K562 (cell line): Measurements from ENCODE around the gene RSPH1. TPM values are rescaled to one million over a fixed set of nuclear protein-coding genes. Genes with fewer than 3 reads are reported as not detected.

ENCODE experiments used
- ATAC-seq: fragments of 200-7000 bp; cut with Tn5 transposase; 3 replicates; pipeline ENCODE4 v1.9.1; 2020; ENCODE audit warnings: moderate library complexity
- BruUV-seq: library from RNA; stranded (reverse); fragments of 400-500 nt; replicated peaks from 2 replicates; lab custom pipeline; 2021; lab: Mats Ljungman, UMichigan
- CTCF ChIA-PET: fragments of 300-600 bp; formaldehyde crosslinking; extraction: SDS; loops from one replicate; lab custom pipeline; 2021; ENCODE audit warnings: low intra/inter-chr PET ratio; lab: Yijun Ruan, JAX
- POLR2A ChIA-PET: fragments of 300-600, 350-650 bp; sonication (Branson Sonifier 250); formaldehyde crosslinking; extraction: SDS; loops from one replicate; lab custom pipeline; 2021; ENCODE audit warnings: antibody characterized with exemption, inconsistent platforms; lab: Yijun Ruan, JAX
- DNase-seq, 4 experiments: peaks; one replicate each; pipeline versions ENCODE4 v3.0.0 to v3.0.0-alpha.2; 2011 to 2018; ENCODE audit warnings: low spot score in 3 of 4, mixed read lengths in 3 of 4; ENCODE audit errors: extremely low read depth in 1 of 4
- FAIRE-seq: peaks from 2 replicates; lab custom pipeline; 2011; peaks lifted over from hg19 to GRCh38; lab: Jason Lieb, UNC
- H2AFZ ChIP-seq: 2 replicates; pipeline ENCODE4 v1.6.0; 2011; ENCODE audit warnings: low read depth, low read length, control low read depth, inconsistent platforms
- H3K27ac ChIP-seq: fragments of 200-600 bp; 3 replicates; pipeline ENCODE4 v1.8.0; 2011; ENCODE audit warnings: low read depth, mild to moderate bottlenecking, control low read depth, inconsistent platforms, low read length, moderate library complexity, mixed read lengths; ENCODE audit errors: extremely low read depth
- H3K27me3 ChIP-seq, 2 experiments: fragments of 300-600 bp in 1 of 2; 2 replicates in 1 of 2; 3 replicates in 1 of 2; pipeline versions ENCODE4 v1.6.0 to v1.8.0; 2011; ENCODE audit warnings: inconsistent platforms in 2 of 2, low read length in 2 of 2, mild to moderate bottlenecking in 1 of 2, mixed read lengths in 1 of 2, moderate library complexity in 1 of 2; ENCODE audit not compliant: control insufficient read depth in 2 of 2, insufficient read depth in 2 of 2
- H3K36me3 ChIP-seq: fragments of 300-600 bp; 3 replicates; pipeline ENCODE4 v1.8.0; 2011; ENCODE audit warnings: mild to moderate bottlenecking, low read length, inconsistent platforms; ENCODE audit not compliant: control insufficient read depth, insufficient read depth
- H3K4me1 ChIP-seq, 2 experiments: fragments of 200-600 bp in 1 of 2; replicated peaks in 1 of 2; 2 replicates in 1 of 2; 3 replicates in 1 of 2; pipeline versions ENCODE4 v1.5.1 to v1.8.0; 2011; ENCODE audit warnings: inconsistent platforms in 2 of 2, low read length in 2 of 2, mild to moderate bottlenecking in 1 of 2, mixed read lengths in 1 of 2, moderate library complexity in 1 of 2; ENCODE audit not compliant: control insufficient read depth in 2 of 2, insufficient read depth in 2 of 2
- H3K4me2 ChIP-seq: 2 replicates; pipeline ENCODE4 v1.6.1; 2011; ENCODE audit warnings: low read length, control low read depth, inconsistent platforms, mixed read lengths; ENCODE audit not compliant: insufficient read depth
- H3K4me3 ChIP-seq: fragments of 200-600 bp; sonication (generic), shearing (Covaris generic); 2 replicates; pipeline ENCODE4 v1.5.1; 2016; ENCODE audit warnings: control low read depth, inconsistent platforms
- H3K79me2 ChIP-seq: fragments of 200-600 bp; 3 replicates; pipeline ENCODE4 v1.8.0; 2011; ENCODE audit warnings: low read length, inconsistent platforms; ENCODE audit not compliant: control insufficient read depth, insufficient read depth
- H3K9ac ChIP-seq, 2 experiments: 2 replicates each; pipeline versions ENCODE4 v1.6.0 to v1.6.1; 2011; ENCODE audit warnings: low read depth in 2 of 2, low read length in 2 of 2, control low read depth in 1 of 2, inconsistent platforms in 1 of 2, mild to moderate bottlenecking in 1 of 2, mixed read lengths in 1 of 2; ENCODE audit not compliant: insufficient read depth in 1 of 2
- H3K9me1 ChIP-seq: one replicate; pipeline ENCODE4 v1.6.0; 2011; ENCODE audit warnings: inconsistent platforms, mild to moderate bottlenecking, low read length, moderate library complexity; ENCODE audit not compliant: control insufficient read depth, insufficient read depth
- H3K9me3 ChIP-seq: replicated peaks from 2 replicates; pipeline ENCODE4 v1.5.1; 2011; ENCODE audit warnings: low read depth, low read length, inconsistent platforms; ENCODE audit not compliant: control insufficient read depth, insufficient read depth
- H4K20me1 ChIP-seq: replicated peaks from 2 replicates; pipeline ENCODE4 v1.6.1; 2011; ENCODE audit warnings: low read length, inconsistent platforms, mixed read lengths; ENCODE audit not compliant: control insufficient read depth, insufficient read depth
- BHLHE40 ChIP-seq: IDR thresholded peaks from 2 replicates; pipeline ENCODE4 v1.6.1; 2011; ENCODE audit warnings: low read length, improper control_type of control experiment
- CBFB ChIP-seq: sonication (generic); formaldehyde crosslinking; IDR thresholded peaks from 2 replicates; pipeline ENCODE4 v1.4.0; 2020; ENCODE audit warnings: mild to moderate bottlenecking, missing genetic modification reagents
- EGR1 ChIP-seq: fragments of 450-650 bp; conservative IDR thresholded peaks from 2 replicates; pipeline ENCODE4 v1.6.1; 2017; ENCODE audit warnings: mild to moderate bottlenecking
- GATAD2A ChIP-seq: fragments of 450-650 bp; IDR thresholded peaks from 2 replicates; pipeline ENCODE4 v1.6.1; 2017
- PHB2 ChIP-seq: fragments of 450-650 bp; IDR thresholded peaks from 2 replicates; pipeline ENCODE4 v1.6.1; 2017; ENCODE audit warnings: low read depth
- SMAD2 ChIP-seq: fragments of 150-350 bp; IDR thresholded peaks from 2 replicates; pipeline ENCODE4 v1.6.1; 2014; ENCODE audit warnings: low read depth, mild to moderate bottlenecking, low read length
- SPI1 ChIP-seq: IDR thresholded peaks from 2 replicates; pipeline ENCODE4 v1.6.1; 2011; ENCODE audit warnings: low read depth, low read length, control low read depth, borderline replicate concordance
- SRF ChIP-seq, 2 experiments: fragments of 250-450, 450-650 bp in 1 of 2; sonication (Bioruptor Pico) in 1 of 2; sonication (generic) in 1 of 2; formaldehyde crosslinking; IDR thresholded peaks; 2 replicates each; pipeline versions ENCODE4 v1.5.0 to v1.5.1; 2020 to 2022; ENCODE audit warnings: mild to moderate bottlenecking in 1 of 2, missing genetic modification reagents in 1 of 2
- ZBTB7A ChIP-seq: IDR thresholded peaks from 2 replicates; pipeline ENCODE4 v1.6.1; 2011; ENCODE audit warnings: low read depth, mild to moderate bottlenecking, low read length, moderate library complexity, borderline replicate concordance; ENCODE audit not compliant: control insufficient read depth
- ZNF584 ChIP-seq: fragments of 200-800 bp; sonication (Bioruptor generic); IDR thresholded peaks from 2 replicates; pipeline ENCODE4 v1.6.1; 2016; ENCODE audit warnings: low read depth, mild to moderate bottlenecking, missing genetic modification characterization, missing compliant biosample characterization
- ZNF778 ChIP-seq: fragments of 450-650 bp; formaldehyde crosslinking; IDR thresholded peaks from 2 replicates; pipeline ENCODE4 v1.4.0; 2020; ENCODE audit warnings: mild to moderate bottlenecking, moderate library complexity
- WGBS: fragments of 100-300 bp; shearing (Covaris generic); methylation state at CpG from one replicate; pipeline ENCODE4 v1.1.6; 2016; ENCODE audit warnings: low coverage, mixed read lengths; ENCODE audit not compliant: insufficient coverage; ENCODE audit errors: missing lambda C conversion rate; 5-methylcytosine and 5-hydroxymethylcytosine counted together
- in situ Hi-C: fragments of 300-500 bp; cut with MboI; formaldehyde crosslinking; loops from 4 replicates; pipeline ENCODE4 v1.15.0; 2018; ENCODE audit warnings: inconsistent platforms, mixed read lengths
- intact Hi-C: fragments of 100-400 bp; cut with micrococcal nuclease; formaldehyde crosslinking; loops from 2 replicates; pipeline ENCODE4 v1.14.2; 2022
- polyA plus RNA-seq, 8 experiments: library from polyadenylated mRNA; depleted of rRNA in 4 of 8; stranded (reverse) in 5 of 8; unstranded in 3 of 8; fragments of >200 nt; fragmentation: Nextera tagmentation in 2 of 8; fragmentation: Illumina TruSeq in 1 of 8; extraction: Ambion mirVana in 2 of 8; extraction: Trizol in 1 of 8; gene quantifications; 2 replicates each; pipeline versions ENCODE4 v1.2.1 to v1.2.3, GENCODE V29; 2011 to 2014; ENCODE audit warnings: inconsistent platforms in 1 of 8, missing spikeins in 1 of 8
- total RNA-seq, 7 experiments: library from RNA; depleted of rRNA in 6 of 7; stranded (reverse); fragments of >200 nt in 6 of 7; fragmentation: Illumina TruSeq in 2 of 7; extraction: Trizol in 2 of 7; gene quantifications; 2 replicates each; pipeline versions ENCODE4 v1.2.1 to v1.2.3, GENCODE V29; 2011 to 2021; ENCODE audit warnings: low replicate concordance in 1 of 7
- TF ChIP-seq, protein P1 (sequence below), 2 experiments: fragments of 450-650 bp in 1 of 2; sonication (generic) in 1 of 2; formaldehyde crosslinking in 1 of 2; IDR thresholded peaks in 1 of 2; conservative IDR thresholded peaks in 1 of 2; 2 replicates each; pipeline versions ENCODE4 v1.6.1 to v1.8.1; 2016 to 2023; ENCODE audit warnings: mild to moderate bottlenecking in 2 of 2, moderate library complexity in 2 of 2, inconsistent platforms in 1 of 2, missing genetic modification reagents in 1 of 2

RSPH1 gene
- total and polyA plus RNA-seq, 9 of the 15 experiments (the other 6 are each of a cell fraction or from before 2014, with no cell fraction given) = 0.17 TPM; not detected in 8

DNA sequence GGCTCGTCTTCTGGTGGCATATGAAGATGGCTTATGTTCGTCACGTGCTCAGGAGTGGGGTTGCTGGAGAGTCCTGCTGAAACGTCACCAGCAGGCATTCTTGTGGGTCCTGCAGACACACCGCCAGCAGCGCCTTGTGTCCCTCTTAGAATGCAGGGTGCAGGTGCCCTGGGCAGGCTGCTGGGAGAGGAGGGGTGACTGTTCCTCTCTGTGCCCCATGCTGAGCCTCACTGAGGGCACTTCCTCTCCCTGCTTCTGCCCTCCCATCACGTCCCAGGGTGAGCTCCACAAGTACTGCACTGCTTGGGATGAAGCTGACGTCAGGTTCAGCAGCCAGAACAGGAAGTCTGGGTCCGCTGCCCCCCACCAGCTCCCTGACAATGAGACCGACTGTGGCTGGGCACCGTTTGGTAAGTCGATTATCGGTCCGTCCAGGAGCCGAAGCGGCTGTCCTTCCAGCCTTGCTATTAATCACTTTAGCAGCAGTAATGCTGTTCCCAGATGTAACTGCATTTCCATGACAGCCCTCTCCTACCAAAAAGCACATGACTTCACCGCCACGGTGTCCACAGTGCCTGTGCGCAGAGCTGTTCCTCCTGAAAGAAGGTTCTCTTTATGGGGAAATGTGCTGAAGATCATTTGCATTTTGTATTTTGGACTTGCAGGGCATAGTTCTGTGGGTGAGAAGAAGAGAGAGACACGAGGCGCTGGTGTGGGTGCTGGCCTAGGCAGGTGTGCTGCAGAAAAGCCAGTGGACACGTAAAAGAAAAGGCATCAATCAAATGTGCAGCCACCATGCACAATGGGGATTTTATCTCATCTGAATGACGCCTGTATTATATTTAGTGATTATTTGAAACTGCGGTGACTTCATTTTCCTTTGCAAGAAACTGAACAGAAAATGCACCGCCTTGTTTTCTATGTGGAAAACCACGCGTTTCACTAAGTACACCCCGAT, 38.7 kb upstream of the RSPH1 start:
- H3K9me3 ChIP-seq = no peaks in the 10 kb centered on the region
- H3K27ac ChIP-seq = no peak overlapping the region
- peak overlapping the region in 1 of 2 experiments; percentile 6; a peak in 1 of 4 replicates for H3K9ac ChIP-seq
- no peaks in the 10 kb centered on the region for H3K36me3 ChIP-seq
- WGBS = 7% methylated on average over 28 of the region's 28 CpGs
- no peak overlapping the region for H3K4me3 ChIP-seq
- no peak overlapping the region for H2AFZ ChIP-seq
- CTCF ChIA-PET = no interaction called here
- POLR2A ChIA-PET = interaction anchor here (0.5 to 3.5 kb wide), 3 partner anchors 8 to 80 kb away, joined by 3 to 14 read pairs (median 11); no protein-coding TSS in a partner anchor
- FAIRE-seq (no peak), ATAC-seq (no peak), DNase-seq (no peak)
- no peaks in the 10 kb centered on the region for H3K79me2 ChIP-seq
- H4K20me1 ChIP-seq = peaks cover 12% of the 10 kb centered on the region
- peaks cover 64 to 88% of the 10 kb centered on the region in 2 experiments for H3K27me3 ChIP-seq
- in situ Hi-C loops (no loop called here), intact Hi-C loops (loop anchor here (5.0 to 10.0 kb wide), 4 partner anchors 67 to 380 kb away; partner anchors contain the start of gene TFF1)
- no TSS peak for BruUV-seq
- TF ChIP-seq BHLHE40 (peak; percentile 38; the same call in 1 of the 2 replicates), PHB2 (no peak), SPI1 (peak; percentile 28; the same call in 1 of the 2 replicates)
- H3K4me1 ChIP-seq = peaks cover 3 to 8% of the 10 kb centered on the region in 2 experiments; a peak in 4 of 5 replicates
- no peaks in the 10 kb centered on the region for H3K9me1 ChIP-seq
- no peak overlapping the region for H3K4me2 ChIP-seq

DNA sequence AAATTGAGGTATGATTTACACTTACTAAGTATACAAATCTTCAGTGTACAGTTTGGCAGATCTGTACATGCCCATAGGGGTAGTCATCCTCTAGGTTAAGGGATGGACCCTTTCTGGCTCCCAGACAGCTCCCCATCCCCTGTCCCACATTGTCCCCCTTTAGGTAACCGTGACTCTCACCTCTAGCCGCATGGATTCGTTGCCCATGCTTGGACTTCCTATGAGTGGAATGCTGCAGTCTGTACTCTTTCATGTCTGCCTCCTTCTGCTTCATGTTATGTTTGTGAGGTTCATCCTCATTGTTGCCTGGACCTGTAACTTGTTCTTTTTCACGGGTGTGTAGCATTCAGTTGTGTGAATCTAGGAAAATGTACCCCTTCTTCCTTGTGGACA, 37.9 kb upstream of the RSPH1 start:
- H3K27me3 ChIP-seq = peaks cover 64 to 89% of the 10 kb centered on the region in 2 experiments
- H2AFZ ChIP-seq = no peak overlapping the region
- peaks cover 0 to 8% of the 10 kb centered on the region in 2 experiments; a peak in 3 of 5 replicates for H3K4me1 ChIP-seq
- no peak overlapping the region for H3K4me3 ChIP-seq
- ChIA-PET POLR2A (interaction anchor here (3.5 kb wide), 1 partner anchor 11 kb away, joined by 14 read pairs; no protein-coding TSS in a partner anchor), CTCF (no interaction called here)
- H4K20me1 ChIP-seq = peaks cover 12% of the 10 kb centered on the region
- FAIRE-seq = no peak
- H3K9me1 ChIP-seq = no peaks in the 10 kb centered on the region
- H3K4me2 ChIP-seq = no peak overlapping the region
- 1% methylated on average over 4 of the region's 4 CpGs for WGBS
- intact Hi-C loops = loop anchor here (10.0 kb wide), 2 partner anchors 169 to 379 kb away; partner anchors contain the start of gene TFF1
- no peak for DNase-seq
- H3K36me3 ChIP-seq = no peaks in the 10 kb centered on the region
- no TSS peak for BruUV-seq
- H3K79me2 ChIP-seq = no peaks in the 10 kb centered on the region
- H3K27ac ChIP-seq = no peak overlapping the region
- ATAC-seq = no peak
- in situ Hi-C loops = no loop called here
- no peak overlapping the region for H3K9ac ChIP-seq
- no peaks in the 10 kb centered on the region for H3K9me3 ChIP-seq
- TF ChIP-seq ZNF778 (CRISPR knock-in tag) = no peak
- TF ChIP-seq SRF (CRISPR knock-in tag; IDR thresholded peaks at IDR 0.05) = no peak
- no peak for TF ChIP-seq ZNF584
- TF ChIP-seq ZBTB7A = no peak
- no peak for TF ChIP-seq EGR1
- no peak for TF ChIP-seq GATAD2A
- TF ChIP-seq SMAD2 = no peak
- no peak for TF ChIP-seq CBFB
- TF ChIP-seq, protein P1, sequence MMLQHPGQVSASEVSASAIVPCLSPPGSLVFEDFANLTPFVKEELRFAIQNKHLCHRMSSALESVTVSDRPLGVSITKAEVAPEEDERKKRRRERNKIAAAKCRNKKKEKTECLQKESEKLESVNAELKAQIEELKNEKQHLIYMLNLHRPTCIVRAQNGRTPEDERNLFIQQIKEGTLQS (IDR thresholded peaks at IDR 0.05) = no peak
- TF ChIP-seq, protein P1 (CRISPR knock-in tag; conservative IDR thresholded peaks at IDR 0.05) = no peak
